ENCODE data around the gene ATP10D. TPM values are rescaled to one million over a fixed set of nuclear protein-coding genes. Genes with fewer than 3 reads are reported as not detected.

The ATP10D gene
- total RNA-seq, 1 donor from 2014 or later, result 9.7 TPM

- no peak overlapping the region for H3K4me3 ChIP-seq (ENCODE audit: low read depth, low read length)
- TF ChIP-seq CTCF (conservative IDR thresholded peaks at IDR 0.05; ENCODE audit: low read depth, low read length), result no peak
- DNase-seq (ENCODE audit: low read depth), result no peak
These were observed 47.6 kb downstream of the ATP10D start for GRCh38 chr4:47532658-47533057.

- H3K4me3 ChIP-seq (ENCODE audit: low read depth, low read length), result no peak overlapping the region
- DNase-seq (ENCODE audit: low read depth), result no peak
- TF ChIP-seq CTCF (conservative IDR thresholded peaks at IDR 0.05; ENCODE audit: low read depth, low read length), result no peak
These were observed 48.7 kb downstream of the ATP10D start for GRCh38 chr4:47533689-47534347.

- DNase-seq (ENCODE audit: low read depth), result no peak
- no peak for TF ChIP-seq CTCF (conservative IDR thresholded peaks at IDR 0.05; ENCODE audit: low read depth, low read length)
- H3K4me3 ChIP-seq (ENCODE audit: low read depth, low read length), result no peak overlapping the region
These were observed 49.7 kb downstream of the ATP10D start for GRCh38 chr4:47534772-47535171.

- H3K4me3 ChIP-seq (ENCODE audit: low read depth, low read length), result no peak overlapping the region
- no peak for DNase-seq (ENCODE audit: low read depth)
- no peak for TF ChIP-seq CTCF (conservative IDR thresholded peaks at IDR 0.05; ENCODE audit: low read depth, low read length)
These were observed 50.6 kb downstream of the ATP10D start for GRCh38 chr4:47535567-47536147.

- no peak for TF ChIP-seq CTCF (conservative IDR thresholded peaks at IDR 0.05; ENCODE audit: low read depth, low read length)
- no peak for DNase-seq (ENCODE audit: low read depth)
- no peak overlapping the region for H3K4me3 ChIP-seq (ENCODE audit: low read depth, low read length)
These were observed 51.9 kb downstream of the ATP10D start for GRCh38 chr4:47536966-47537365.

GRCh38 chr4:47538111-47538824 lies 53.2 kb downstream of the ATP10D start:
- TF ChIP-seq CTCF (conservative IDR thresholded peaks at IDR 0.05; ENCODE audit: low read depth, low read length), result no peak
- DNase-seq (ENCODE audit: low read depth), result no peak
- H3K4me3 ChIP-seq (ENCODE audit: low read depth, low read length), result no peak overlapping the region

All from epithelial cell of proximal tubule (primary cell).